Smooth muscle cell (in vitro differentiated cells): Measurements from ENCODE around the gene ABCA2. TPM values are rescaled to one million over a fixed set of nuclear protein-coding genes. Genes with fewer than 3 reads are reported as not detected.

Experiments
- DNase-seq: peaks from one replicate; lab custom pipeline; 2025; ENCODE audit not compliant: unreplicated experiment; lab: John Stamatoyannopoulos, UW
- H2AFZ ChIP-seq: fragments of 200-600 bp; sonication (generic); 2 replicates; pipeline ENCODE4 v1.6.0; 2016; ENCODE audit warnings: antibody characterized with exemption, low read depth, mild to moderate bottlenecking
- H3F3A ChIP-seq: fragments of 200-600 bp; sonication (generic); 2 replicates; pipeline ENCODE4 v1.6.0; 2017; ENCODE audit warnings: antibody characterized with exemption, low read depth
- H3K27ac ChIP-seq: fragments of 200-600 bp; sonication (generic); 2 replicates; pipeline ENCODE4 v1.5.1; 2016; ENCODE audit warnings: low read depth, mild to moderate bottlenecking
- H3K27me3 ChIP-seq: fragments of 200-600 bp; sonication (generic); 2 replicates; pipeline ENCODE4 v1.6.1; 2016; ENCODE audit warnings: low read depth, mild to moderate bottlenecking
- H3K36me3 ChIP-seq: fragments of 200-600 bp; sonication (generic); 2 replicates; pipeline ENCODE4 v1.5.1; 2016; ENCODE audit warnings: low read depth
- H3K4me1 ChIP-seq: fragments of 200-600 bp; sonication (generic); 2 replicates; pipeline ENCODE4 v1.5.1; 2016; ENCODE audit warnings: low read depth
- H3K4me2 ChIP-seq: fragments of 200-600 bp; sonication (generic); 2 replicates; pipeline ENCODE4 v1.6.0; 2016; ENCODE audit warnings: mild to moderate bottlenecking
- H3K4me3 ChIP-seq: fragments of 200-600 bp; sonication (generic); 2 replicates; pipeline ENCODE4 v1.5.1; 2016; ENCODE audit warnings: mild to moderate bottlenecking
- H3K79me2 ChIP-seq: fragments of 200-600 bp; sonication (generic); 2 replicates; pipeline ENCODE4 v1.6.0; 2016; ENCODE audit warnings: low read depth, mild to moderate bottlenecking
- H3K9ac ChIP-seq: fragments of 200-600 bp; sonication (generic); 2 replicates; pipeline ENCODE4 v1.6.0; 2016; ENCODE audit warnings: low read depth
- H3K9me3 ChIP-seq: fragments of 200-600 bp; sonication (generic); replicated peaks from 2 replicates; pipeline ENCODE4 v1.5.1; 2016; ENCODE audit warnings: low read depth
- H4K20me1 ChIP-seq: fragments of 200-600 bp; sonication (generic); 2 replicates; pipeline ENCODE4 v1.6.0; 2016; ENCODE audit warnings: low read depth
- WGBS: methylation state at CpG from one replicate; pipeline ENCODE4 v1.1.7; 2016; ENCODE audit warnings: low lambda C conversion rate; 5-methylcytosine and 5-hydroxymethylcytosine counted together
- polyA plus RNA-seq: library from polyadenylated mRNA; unstranded; fragments of >200 nt; fragmentation: Nextera tagmentation; extraction: Ambion mirVana; gene quantifications from 2 replicates; pipeline ENCODE4 v1.2.1, GENCODE V29; 2016
- total RNA-seq: library from RNA; depleted of rRNA; stranded (reverse); fragments of >200 nt; gene quantifications from 2 replicates; pipeline ENCODE4 v1.2.3, GENCODE V29; 2014
- TF ChIP-seq, protein P1 (sequence below): fragments of 200-600 bp; sonication (generic); IDR thresholded peaks from 2 replicates; pipeline ENCODE4 v1.5.1; 2017; ENCODE audit warnings: borderline replicate concordance, mild to moderate bottlenecking, antibody characterized with exemption; ENCODE audit not compliant: insufficient read depth, poor library complexity, severe bottlenecking

The ABCA2 gene
- total and polyA plus RNA-seq, 2 experiments from 2014 or later, result 15.9 to 26.2 TPM

GRCh38 chr9:137054932-137055384 lies 26.9 kb upstream of the ABCA2 start:
- H3F3A ChIP-seq, result no peaks in the 10 kb centered on the region
- H3K36me3 ChIP-seq, result no peaks in the 10 kb centered on the region
- H3K27ac ChIP-seq, result no peak overlapping the region
- H2AFZ ChIP-seq, result no peak overlapping the region
- WGBS, result 88% methylated on average over 10 of the region's 17 CpGs
- no peak overlapping the region for H3K4me3 ChIP-seq
- H3K4me2 ChIP-seq, result no peak overlapping the region
- peaks cover 9% of the 10 kb centered on the region for H3K4me1 ChIP-seq
- H3K9me3 ChIP-seq, result no peaks in the 10 kb centered on the region
- TF ChIP-seq, protein P1, sequence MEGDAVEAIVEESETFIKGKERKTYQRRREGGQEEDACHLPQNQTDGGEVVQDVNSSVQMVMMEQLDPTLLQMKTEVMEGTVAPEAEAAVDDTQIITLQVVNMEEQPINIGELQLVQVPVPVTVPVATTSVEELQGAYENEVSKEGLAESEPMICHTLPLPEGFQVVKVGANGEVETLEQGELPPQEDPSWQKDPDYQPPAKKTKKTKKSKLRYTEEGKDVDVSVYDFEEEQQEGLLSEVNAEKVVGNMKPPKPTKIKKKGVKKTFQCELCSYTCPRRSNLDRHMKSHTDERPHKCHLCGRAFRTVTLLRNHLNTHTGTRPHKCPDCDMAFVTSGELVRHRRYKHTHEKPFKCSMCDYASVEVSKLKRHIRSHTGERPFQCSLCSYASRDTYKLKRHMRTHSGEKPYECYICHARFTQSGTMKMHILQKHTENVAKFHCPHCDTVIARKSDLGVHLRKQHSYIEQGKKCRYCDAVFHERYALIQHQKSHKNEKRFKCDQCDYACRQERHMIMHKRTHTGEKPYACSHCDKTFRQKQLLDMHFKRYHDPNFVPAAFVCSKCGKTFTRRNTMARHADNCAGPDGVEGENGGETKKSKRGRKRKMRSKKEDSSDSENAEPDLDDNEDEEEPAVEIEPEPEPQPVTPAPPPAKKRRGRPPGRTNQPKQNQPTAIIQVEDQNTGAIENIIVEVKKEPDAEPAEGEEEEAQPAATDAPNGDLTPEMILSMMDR, result no peak
- H3K79me2 ChIP-seq, result no peaks in the 10 kb centered on the region
- no peak for DNase-seq
- H4K20me1 ChIP-seq, result no peaks in the 10 kb centered on the region
- no peak overlapping the region for H3K9ac ChIP-seq
- peaks cover 47% of the 10 kb centered on the region for H3K27me3 ChIP-seq

GRCh38 chr9:137053944-137054931 lies 26.2 kb upstream of the ABCA2 start, which contains the start of gene ENTPD2:
Gene ENTPD2, minus strand, starts transcription at chr9:137054061. Its CDS starts 64 bp downstream, at chr9:137053997.
- Histone ChIP-seq H3K4me1 (peaks cover 9% of the 10 kb centered on the region), H3K9me3 (no peaks in the 10 kb centered on the region), H3K4me3 (peak within 1 kb of the TSS; percentile 40), H2AFZ (no peak within 1 kb of the TSS), H3K27me3 (peaks cover 54% of the 10 kb centered on the region), H3K4me2 (peak within 1 kb of the TSS; percentile 83), H4K20me1 (no peaks in the 10 kb centered on the region), H3K9ac (no peak within 1 kb of the TSS), H3K79me2 (no peaks in the 10 kb centered on the region), H3K27ac (no peak within 1 kb of the TSS), H3K36me3 (no peaks in the 10 kb centered on the region), H3F3A (no peaks in the 10 kb centered on the region)
- 37% methylated on average over 35 of the region's 90 CpGs for WGBS
- DNase-seq, result no peak
- TF ChIP-seq, protein P1, result no peak

- H3K4me2 ChIP-seq, result peak overlapping the region; percentile 83
Observed at GRCh38 chr9:137052998-137053943, 25.2 kb upstream of the ABCA2 start.

More at GRCh38 chr9:137052998-137053943, 25.2 kb upstream of the ABCA2 start:
- peak overlapping the region; percentile 40 for H3K4me3 ChIP-seq
- H3K9ac ChIP-seq, result no peak overlapping the region
- H4K20me1 ChIP-seq, result no peaks in the 10 kb centered on the region
- no peaks in the 10 kb centered on the region for H3F3A ChIP-seq
- no peak overlapping the region for H2AFZ ChIP-seq
- H3K27ac ChIP-seq, result no peak overlapping the region
- peaks cover 62% of the 10 kb centered on the region for H3K27me3 ChIP-seq
- no peak for DNase-seq
- TF ChIP-seq, protein P1, result no peak
- peaks cover 9% of the 10 kb centered on the region for H3K4me1 ChIP-seq
- no peaks in the 10 kb centered on the region for H3K9me3 ChIP-seq
- no peaks in the 10 kb centered on the region for H3K79me2 ChIP-seq
- H3K36me3 ChIP-seq, result no peaks in the 10 kb centered on the region
- 27% methylated on average over 47 of the region's 71 CpGs for WGBS
